Endothelial cell of hepatic sinusoid (primary cell): ENCODE measurements around the gene SACS.
"Not testable (repeated sequence)": the region's sequence is repeated elsewhere in the genome, so short reads cannot be mapped to it uniquely, and the experiment has no call there.

ENCODE experiments used
- in situ Hi-C: cut with HindIII; loops from 2 replicates; pipeline ENCODE4 v1.10.0; 2017; ENCODE audit warnings: low sequenced_read_pairs

Gene SACS

DNA sequence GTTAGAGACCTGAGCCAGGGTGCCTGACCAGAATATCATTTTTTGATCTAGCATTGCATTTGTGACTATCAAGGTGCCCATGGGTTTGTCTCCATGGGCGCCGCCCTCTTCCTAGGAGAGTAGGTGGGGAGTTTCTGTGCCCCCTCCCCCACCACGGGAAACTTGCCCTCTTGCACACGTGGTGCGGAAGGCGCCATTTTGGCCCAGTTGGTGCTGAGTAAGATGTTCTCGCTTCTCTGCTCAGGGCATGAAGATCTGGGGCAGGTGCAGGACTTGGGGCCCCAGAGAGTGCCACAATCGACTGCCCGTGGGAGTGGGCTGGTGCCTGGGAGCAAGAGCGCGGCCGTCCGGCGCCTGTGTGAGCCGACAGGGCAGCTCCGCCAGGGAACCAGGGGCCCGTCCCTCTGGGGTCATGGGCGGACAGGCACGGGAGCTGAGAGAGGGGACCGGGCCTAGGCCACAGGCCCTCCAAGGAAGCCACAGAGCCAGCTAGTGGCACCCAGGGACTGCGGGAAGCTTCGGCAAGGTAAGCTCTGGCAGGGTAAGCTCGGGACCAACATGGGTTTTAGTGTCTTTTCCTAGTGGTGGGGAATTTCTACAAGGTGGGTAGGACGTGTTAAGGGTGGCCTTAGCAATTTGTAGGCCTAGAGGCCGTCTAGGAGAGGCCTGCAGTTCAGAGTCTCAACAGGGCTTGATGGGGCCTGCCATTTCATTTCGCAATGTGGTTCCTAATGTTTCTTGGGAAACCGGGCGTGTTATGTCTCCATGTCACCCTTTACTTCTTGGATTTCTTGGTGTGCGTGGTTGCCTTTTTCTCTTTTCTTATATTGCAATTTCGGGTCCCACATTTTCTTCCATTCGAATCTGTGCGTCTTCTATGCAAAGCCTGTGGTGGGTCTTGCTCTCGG lies 14.5 kb downstream of the SACS start:
- in situ Hi-C loops = no loop called here

GRCh38 chr13:23414682-23415081 lies 18.8 kb downstream of the SACS start:
- in situ Hi-C loops = no loop called here

- in situ Hi-C loops = no loop called here
Observed at GRCh38 chr13:23411706-23412105, 21.8 kb downstream of the SACS start.

GRCh38 chr13:23411220-23411619 lies 22.3 kb downstream of the SACS start:
- in situ Hi-C loops = no loop called here

DNA sequence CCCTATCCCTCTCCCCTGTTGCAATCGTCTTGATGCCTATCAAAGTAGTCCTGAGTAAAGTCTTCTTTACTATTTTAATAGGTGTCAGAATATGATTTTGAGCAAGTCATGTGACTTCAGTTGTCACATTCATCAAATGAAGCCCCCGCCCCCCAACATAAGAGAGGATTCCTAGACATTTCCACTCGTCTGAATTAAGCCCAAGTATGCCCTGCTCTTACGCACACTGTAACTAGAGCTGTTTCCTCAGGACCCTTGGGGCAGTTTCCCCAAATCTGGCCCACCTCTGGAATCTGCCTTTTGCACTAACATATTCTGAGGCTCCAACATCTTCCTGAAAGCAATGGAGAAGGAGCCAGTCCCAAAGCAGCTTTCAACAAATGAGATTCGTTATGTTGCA lies 25.5 kb downstream of the SACS start:
- in situ Hi-C loops = no loop called here

- in situ Hi-C loops = not testable (repeated sequence)
Observed at GRCh38 chr13:23401156-23401555, 32.3 kb downstream of the SACS start.

- in situ Hi-C loops = no loop called here
Observed at GRCh38 chr13:23399347-23399746, 34.2 kb downstream of the SACS start.

DNA sequence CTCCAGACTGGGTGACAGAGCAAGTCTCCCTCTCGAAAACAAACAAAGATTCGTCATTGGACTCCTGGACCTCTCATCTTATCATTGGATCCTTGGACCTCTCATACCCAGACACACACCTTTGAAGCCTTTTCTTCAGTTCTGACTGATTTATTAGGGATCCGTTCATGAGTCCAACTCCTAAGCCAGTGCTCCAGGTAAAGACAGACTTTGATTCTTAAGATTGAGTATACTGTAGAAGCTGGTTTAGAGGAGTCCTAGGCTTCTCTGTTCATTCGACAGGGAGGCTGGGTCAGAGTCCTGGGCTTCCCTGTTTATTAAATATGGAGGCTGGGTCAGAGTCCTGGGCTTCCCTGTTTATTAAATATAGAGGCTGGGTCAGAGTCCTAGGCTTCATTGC lies 38.7 kb downstream of the SACS start:
- in situ Hi-C loops = no loop called here

- in situ Hi-C loops = no loop called here
Observed at GRCh38 chr13:23392925-23393645, 40.4 kb downstream of the SACS start.

DNA sequence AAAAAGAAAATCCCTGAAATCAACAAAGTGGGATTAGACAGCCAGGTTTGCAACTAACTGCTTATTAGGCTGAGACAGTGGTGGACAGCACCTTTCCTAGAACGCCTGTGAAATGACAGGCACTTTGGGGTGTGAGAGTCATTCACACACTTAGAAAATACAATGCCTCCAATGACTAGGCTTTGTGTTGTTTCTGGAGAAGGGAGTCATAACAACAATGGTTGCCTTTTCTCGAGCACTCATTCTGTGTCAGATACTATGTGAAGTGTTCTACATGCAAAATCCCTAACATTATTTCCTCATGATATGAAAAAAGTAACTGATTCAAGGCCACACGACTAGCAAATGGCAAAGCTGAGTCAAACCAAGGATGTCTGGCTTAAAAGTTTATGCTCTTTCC lies 41.2 kb downstream of the SACS start:
- in situ Hi-C loops = no loop called here

- in situ Hi-C loops = no loop called here
Observed at GRCh38 chr13:23391752-23392151, 41.8 kb downstream of the SACS start.

DNA sequence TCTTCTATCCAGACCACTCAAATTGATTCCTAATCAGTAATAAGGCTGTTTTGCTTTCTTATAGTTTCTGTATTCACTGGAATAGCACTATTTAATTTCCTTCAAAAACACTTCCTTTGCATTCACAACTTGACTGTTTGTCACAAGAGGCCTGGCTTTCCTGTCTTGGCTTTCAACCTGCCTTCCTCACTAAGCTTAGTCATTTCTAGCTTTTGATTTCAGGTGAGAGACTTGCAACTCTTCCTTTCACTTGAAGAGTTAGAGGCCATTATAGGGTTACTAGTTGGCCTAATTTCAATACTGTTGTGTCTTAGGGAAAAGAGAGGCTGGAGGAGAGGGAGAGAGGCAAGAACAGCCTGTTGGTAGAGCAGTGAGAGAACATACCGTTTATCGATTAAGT lies 47.0 kb downstream of the SACS start:
- in situ Hi-C loops = no loop called here

- in situ Hi-C loops = no loop called here
Observed at GRCh38 chr13:23385931-23386330, 47.6 kb downstream of the SACS start.

DNA sequence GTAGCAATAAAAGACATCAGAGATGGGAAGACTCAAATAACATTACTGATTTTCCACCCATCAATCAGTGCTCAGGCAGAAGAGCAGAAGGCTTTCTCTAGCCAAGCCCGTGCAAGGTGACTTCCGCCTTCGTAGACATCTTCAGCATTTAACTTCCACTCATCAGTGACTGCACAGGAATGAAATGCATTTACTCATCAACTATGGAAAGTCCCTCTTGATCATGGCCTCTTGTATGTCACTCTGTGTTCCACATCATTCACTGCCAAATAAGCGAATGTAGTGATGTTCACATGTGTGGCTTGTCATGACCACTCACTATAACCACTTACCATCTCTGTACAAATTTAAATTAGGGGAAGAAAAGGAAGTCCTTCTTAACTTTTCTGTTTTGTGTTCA lies 49.4 kb downstream of the SACS start:
- in situ Hi-C loops = no loop called here

DNA sequence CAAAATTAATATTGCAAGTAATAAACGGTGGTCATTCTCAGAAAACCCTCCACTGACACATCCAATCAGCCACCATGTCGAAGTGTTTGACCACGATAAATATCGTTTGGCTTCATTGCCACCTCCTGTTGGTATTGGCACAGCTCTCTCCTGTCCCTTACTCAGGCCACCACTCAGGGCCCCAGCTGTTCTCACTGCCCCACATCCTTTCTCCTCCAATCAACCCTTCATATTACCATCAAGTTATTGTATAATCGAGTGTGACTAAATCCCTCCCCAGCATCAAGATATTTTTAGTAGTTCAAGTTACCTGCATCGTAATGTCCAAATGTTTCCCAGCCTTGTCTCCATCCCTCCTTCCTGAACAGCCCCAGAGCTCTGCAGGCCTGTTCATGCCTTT lies 50.4 kb downstream of the SACS start:
- in situ Hi-C loops = no loop called here

DNA sequence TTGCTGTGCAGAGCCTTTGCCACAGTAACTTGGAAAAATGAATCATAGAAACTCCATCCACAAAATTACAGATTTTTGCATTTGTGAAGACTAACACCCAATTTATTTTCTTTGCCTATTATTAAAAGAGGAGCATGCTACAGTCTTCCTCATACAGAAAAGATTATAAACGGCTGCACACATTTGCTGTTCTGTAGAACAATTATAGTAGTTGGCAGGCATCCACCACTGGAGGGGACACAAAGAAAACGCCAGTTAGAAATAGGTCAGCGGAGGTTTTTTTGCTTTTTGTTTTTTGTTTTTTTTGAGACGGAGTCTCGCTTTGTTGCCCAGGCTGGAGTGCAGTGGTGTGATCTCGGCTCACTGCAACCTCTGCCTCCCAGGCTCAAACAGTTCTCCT lies 51.6 kb downstream of the SACS start:
- in situ Hi-C loops = no loop called here

DNA sequence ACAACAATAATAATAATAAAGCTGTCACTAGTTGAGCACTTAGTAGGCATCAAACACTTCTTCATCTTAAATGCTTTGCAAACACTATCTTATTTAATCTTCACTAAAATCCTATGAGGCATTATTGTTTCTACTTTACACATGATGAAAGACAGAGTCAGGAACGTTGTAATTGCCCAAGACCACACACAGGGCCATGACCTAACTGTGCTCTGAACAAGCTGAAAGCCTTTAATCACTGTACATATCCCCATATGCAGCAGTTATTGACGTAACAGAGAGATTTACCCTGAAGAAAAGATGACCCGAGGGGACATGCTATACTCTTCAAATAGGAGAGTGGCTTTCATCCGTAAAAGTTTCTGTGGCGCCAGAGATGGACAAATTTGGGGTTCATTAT lies 53.0 kb downstream of the SACS start:
- in situ Hi-C loops = no loop called here

GRCh38 chr13:23377983-23378632 lies 55.4 kb downstream of the SACS start:
- in situ Hi-C loops = no loop called here

- in situ Hi-C loops = no loop called here
Observed at GRCh38 chr13:23377579-23377978, 55.9 kb downstream of the SACS start.

DNA sequence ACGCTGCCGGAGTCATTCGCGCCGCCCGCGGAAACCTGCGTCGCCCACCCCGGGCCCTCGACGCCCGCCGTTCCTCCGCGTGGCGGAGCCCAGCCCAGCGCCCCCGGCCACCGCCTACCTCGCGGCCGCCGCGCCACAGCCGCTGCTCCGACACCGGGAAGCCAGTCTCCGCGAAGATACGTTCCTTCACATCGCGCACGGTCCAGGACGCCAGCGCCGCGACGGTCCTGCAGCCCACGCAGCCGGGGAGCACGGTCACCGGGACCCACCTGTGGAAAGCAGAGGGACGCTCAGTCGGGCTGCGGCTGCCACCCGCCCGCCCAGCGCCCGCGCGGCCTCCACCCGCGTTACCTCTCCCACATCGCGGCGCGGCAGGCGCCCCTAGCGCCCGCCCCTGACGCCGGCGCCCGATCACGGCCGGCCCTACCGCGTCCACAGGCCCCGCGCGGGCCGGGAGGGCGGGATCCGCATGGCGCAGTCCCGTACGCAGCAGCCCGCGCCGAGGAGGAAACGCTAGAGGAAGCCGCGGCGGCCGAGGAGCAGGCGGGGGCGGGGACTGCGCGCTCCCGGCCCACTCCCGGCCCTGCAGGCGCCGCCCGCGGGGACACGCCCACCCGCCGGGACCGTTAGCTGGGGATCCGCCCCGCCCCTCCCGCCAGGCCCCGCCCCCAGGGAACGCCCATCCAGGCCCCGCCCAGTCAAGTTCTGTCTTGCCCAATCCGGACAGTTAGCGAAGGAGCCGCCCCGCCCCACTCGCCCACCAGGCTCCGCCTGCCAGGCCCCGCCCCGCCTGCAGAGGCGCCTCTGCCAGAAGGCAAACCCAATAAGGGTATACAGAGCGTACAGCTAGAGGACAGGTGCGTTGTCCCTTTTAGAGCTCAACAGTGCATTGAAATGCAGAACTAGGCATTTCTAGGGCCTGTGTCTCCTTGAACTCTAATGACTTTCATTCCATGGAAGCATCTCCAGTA lies 58.2 kb downstream of the SACS start:
- in situ Hi-C loops = no loop called here
